ENCODE data around the gene HOXA11.

The HOXA11 gene

DNA sequence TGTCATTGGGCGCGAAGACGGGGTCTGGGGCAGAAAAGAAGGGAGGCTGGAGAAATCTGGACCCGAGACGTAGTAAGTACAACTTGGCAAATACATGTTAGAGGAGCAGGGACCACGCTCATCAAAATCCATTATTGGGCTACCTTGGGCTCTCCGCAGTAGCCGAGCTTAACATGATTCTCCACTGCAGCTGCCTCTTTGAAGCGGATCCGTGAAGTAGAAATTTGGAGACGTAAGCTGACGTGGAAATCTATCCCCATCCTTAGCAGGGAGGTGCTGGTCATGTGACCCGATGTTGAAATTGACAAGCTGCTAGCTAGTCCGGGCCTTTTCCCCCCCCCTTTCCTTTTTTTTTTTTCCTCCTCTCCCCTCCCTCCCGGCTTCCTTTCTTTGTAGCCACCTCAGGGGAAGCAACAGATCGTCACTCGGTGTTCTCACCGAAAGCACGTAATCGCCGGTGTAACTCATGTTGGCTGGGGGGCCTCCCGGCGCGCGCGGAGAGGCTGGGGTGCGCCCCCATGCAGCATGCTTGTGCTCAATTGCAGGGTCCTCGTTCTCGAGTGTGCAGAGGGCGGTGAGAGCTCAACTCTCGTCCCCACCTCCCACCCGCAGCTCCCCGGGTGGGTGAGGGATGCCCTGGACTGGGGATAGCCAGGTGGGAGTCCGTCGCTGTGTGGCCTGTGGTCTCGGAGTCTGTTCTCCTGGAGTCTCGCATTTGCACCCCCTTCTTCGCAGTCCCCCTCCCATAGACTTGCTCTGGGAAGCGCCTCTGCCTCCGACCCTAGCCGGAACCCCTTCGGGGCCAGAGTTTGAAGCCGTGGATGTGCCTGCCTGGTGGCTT is at the start of gene HOXA11:
Gene HOXA11, minus strand, starts transcription at position 220 of the 841 bp plus-strand sequence. Its CDS starts 88 bp downstream, at position 132.
- DNase-seq (ENCODE audit: low read depth): no peak

DNA sequence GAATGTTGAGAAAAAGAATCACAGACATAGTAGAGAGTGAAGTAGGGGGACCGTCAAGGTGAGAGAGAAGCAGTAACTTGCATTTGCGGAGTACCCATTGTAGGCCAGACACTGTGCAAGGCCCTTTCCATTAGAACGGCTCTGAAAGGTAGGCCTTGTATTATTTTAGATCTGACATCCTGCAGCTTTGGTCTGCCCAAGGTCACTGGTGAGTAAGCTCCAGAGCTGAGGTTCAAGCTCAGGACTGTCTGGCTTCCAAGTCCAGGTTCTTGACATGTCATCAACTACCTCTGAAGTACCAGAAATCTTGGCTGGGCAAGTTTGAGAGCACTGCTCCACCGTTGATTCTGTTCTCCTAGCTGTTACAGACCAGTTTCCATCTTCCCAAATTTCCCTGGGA is 44.4 kb upstream of the HOXA11 start:
- DNase-seq (ENCODE audit: low read depth): no peak

DNA sequence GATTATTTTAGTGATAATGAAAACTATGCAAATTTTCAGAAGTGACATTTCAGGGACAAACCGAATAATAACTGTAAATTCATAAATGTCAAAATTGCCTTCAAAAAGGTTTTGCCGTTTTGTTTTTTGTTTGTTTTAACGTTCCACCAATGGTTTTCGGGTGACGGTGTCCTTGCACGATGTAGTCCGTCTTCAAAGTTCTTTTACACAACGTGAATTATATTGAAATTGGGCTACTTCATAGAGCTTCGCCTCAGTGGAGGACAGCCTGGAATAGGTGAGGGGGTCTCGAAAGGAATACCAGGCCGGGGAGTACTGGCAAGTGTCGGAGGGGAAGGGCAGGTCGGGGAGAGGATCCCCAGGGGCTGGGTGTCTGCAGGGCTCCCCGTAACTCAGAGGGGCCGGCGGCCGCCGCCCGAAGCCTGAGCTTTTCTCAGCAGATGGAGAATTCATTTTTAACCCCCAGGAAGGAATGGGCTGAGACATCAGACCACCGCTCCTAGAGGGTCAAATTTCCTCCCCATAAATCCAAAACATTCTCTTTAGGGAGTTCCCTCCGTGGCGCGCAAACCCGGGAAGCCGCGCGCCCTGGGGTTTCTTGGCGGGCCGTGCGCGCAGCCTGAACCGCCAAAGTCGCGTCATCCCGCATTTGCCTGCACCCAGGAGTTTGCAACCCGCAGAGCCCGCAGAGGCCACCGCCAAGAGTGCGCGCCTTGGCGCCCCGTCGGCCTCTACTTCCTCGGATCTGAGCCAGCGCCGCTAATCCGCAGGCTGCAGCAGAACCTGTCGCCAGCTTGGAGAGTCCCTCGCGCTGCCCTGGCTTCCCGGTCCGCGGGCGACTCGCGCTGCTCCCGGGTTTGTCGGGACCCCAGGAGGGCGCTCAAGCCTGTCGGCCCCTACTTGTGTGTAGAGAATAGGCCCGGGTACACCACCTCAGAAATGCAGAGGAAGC is 40.2 kb upstream of the HOXA11 start:
- no peak for DNase-seq (ENCODE audit: low read depth)

GRCh38 chr7:27223941-27224575 is 39.0 kb upstream of the HOXA11 start:
- no peak for DNase-seq (ENCODE audit: low read depth)

DNA sequence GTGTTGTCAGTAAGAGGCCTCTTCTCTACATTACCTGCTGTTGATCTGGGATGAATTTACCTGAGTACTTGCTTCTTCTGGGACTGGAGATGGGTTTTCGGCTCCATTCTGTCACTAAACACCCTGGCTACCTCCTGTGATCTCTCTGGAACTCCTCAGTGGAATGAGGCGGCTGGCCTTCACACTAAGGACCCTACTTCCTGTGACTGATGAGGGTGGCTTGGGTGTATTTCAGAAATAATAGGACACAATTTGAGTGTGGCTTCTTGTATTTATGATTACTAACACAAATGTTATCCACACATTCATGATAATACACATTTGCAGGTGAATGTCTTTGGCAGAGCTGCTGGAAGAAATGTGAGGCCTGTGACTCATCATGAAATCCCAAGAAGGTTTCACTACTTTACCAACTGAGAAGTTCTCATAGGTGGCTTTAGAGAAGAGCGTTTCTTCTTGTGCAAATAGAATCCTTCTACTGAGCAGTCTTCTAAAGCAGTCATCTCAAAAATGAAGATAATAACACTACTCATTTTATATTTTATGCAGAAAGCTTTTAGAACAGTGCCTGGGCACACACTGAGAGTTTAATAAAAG is 36.3 kb upstream of the HOXA11 start:
- no peak for DNase-seq (ENCODE audit: low read depth)

GRCh38 chr7:27220440-27220955 is 35.5 kb upstream of the HOXA11 start:
- no peak for DNase-seq (ENCODE audit: low read depth)

DNA sequence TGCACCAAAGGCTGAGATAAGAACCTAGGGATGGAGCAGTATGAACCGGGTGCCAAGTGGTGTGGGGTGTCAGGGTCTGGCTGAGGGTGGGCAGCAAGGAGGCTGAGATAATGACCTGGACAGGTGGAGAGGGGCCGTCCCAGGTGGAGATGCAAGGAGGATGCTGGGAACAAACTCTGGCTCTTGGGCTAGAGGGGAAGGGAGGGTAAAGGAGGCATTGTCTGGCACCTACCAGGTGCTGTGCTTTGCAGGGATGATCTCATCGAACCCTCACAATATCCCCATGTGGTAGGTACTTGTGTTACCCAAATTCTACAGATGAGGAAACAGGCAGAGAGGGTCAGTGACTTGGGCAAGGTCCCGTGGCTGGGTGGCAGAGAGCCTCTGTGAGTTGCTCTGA is 34.8 kb upstream of the HOXA11 start:
- DNase-seq (ENCODE audit: low read depth): no peak

DNA sequence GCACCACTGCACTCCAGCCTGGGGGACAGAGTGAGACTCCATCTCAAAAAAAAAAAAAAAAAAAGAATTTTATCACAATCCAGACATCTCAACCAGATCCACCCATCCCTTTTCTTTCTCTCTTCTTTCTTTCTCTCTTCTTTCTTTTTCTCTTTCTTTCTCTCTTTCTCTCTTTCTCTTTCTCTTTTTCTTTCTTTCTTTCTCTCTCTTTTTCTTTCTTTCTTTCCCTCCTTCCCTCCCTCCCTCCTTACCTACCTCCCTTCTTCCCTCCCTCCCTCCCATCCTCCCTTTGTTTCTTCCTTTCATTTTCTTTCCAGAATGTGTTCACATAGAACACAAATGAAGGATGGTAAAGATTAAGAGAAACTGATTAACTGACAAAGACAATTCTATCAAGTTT is 32.9 kb upstream of the HOXA11 start:
- DNase-seq (ENCODE audit: low read depth): no peak

DNA sequence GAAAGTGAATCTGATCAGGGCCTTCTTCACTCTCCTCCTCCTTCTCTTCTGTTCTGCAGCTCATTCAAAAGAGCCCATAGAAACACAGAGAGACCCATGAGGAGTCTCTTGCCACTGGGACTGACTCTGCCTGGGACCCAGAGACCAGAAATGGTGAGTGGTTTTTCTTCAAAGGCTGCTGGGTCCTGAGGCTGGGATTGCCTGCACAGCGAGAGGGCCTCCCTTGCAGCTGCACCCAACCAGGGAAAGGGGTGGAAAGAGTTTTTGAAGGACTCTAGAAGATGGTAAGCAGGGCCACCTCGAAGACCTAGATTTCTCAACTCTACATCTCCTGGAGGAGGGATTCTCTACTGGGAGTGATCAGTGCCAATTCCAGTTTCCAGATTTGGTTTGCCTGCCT is 30.3 kb upstream of the HOXA11 start:
- no peak for DNase-seq (ENCODE audit: low read depth)

- DNase-seq (ENCODE audit: low read depth): no peak
Observed at GRCh38 chr7:27214239-27214950, 29.4 kb upstream of the HOXA11 start.

DNA sequence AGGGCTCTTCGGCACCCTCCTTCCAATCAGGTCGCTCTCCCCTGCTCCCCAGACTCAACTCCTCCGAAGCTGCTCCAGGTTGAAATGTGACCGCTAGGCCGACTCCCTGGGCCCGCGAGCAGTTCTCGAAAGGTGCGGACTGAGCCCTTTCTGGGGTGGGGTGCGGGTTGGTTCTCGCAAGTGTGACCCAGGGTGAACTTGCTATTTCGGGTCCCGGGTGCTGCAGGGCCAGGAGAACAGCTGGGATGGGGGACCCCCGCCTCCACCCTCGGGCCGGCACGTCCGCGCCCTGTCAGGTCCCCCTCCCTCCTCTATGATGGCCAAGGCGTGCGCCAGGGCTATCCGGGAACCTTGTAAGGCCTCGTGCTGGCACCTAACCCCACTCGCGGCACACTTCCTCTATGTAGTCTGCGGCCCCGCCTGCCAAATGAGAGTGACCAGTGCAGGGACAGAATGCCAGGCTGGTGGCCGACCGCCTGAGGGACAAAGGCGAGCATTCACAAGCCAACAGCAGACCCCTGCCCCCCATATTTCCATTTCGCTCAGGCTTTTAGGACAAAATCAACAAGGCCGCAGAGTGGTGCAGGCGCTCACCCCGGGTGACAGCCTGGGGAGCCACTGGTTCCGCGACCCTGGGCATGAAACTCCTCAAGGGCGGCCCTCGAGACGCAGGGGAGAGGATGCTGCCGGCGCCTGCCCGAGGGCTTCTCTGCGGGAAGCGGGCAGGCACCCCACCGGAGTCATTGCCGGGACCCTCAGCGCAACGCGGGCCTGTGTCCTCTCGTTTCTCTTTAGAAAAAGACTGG is 28.6 kb upstream of the HOXA11 start:
- no peak for DNase-seq (ENCODE audit: low read depth)

DNA sequence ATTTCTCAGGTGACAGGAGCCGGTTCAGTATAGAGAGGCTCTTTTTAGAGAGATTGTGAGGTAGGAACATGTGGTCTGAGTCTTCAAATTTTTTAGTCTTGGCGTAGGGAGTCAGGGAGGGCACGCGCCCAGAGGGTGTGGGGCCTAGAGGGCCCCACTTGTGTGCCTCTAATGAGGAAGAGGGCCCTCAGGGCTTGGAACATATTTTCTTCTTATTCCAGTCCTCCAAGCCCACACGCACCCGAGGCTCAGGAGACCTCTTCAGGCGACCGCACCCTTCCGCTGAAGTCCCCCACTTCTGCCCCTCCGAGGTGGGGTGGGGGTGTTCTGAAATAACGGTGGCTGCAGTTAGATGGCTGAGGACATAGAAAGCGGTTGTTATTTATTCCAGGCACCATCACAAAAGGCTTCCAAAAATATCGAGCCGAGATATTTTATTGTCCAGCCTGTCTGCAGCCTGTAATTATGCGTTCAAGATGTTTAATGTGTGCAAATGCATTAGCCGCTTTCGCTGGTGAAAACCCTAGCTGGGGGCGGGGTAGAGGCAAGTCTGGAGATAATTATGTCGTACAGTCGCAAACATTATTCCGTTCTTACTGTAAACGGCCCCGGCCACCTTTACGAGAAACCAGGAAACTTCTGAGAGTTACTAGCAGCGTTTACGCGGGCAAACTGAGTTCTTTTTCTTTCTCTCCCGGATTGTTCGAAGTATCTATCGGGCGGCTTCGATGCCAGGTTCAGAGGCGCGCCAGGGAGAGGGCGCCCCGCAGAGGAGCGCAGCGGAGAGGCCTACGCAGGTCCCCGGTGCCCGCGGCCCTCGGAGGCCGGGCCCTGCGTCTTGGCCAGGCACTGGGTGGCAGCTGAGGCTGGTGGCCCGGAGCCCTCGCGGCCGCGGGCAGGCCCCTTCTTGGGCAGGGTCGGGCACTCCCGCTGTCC is 27.7 kb upstream of the HOXA11 start:
- no peak for DNase-seq (ENCODE audit: low read depth)

GRCh38 chr7:27211764-27212204 is 26.8 kb upstream of the HOXA11 start:
- DNase-seq (ENCODE audit: low read depth): no peak

- DNase-seq (ENCODE audit: low read depth): no peak
Observed at GRCh38 chr7:27211084-27211446, 26.0 kb upstream of the HOXA11 start.

GRCh38 chr7:27210441-27211083 is 25.5 kb upstream of the HOXA11 start:
- DNase-seq (ENCODE audit: low read depth): no peak

DNA sequence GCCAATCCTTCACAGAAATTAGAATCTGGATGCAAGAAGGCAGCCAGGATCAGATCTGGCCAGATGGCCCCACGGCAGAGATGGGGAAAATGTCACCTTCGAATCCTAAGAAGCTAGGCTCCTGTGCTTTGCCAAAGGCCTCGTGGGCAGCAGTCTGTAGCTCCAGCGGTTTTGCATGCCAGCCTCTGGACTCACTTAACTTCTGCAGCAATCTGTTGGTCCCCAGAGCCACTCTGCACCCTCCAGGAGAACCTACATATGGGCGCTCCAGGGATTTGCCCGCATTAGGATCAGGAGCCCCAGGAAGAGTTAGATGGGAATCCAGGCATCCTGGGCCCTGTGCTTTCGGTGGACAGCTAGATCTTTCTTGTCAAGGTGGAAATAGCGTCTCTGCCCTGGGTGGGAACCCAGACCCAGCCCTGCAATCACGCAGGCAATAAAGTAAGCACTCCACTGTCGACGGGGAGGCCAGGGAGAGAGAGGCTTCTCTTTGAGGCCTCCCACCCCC is 25.0 kb upstream of the HOXA11 start:
- no peak for DNase-seq (ENCODE audit: low read depth)

- DNase-seq (ENCODE audit: low read depth): no peak
Observed at GRCh38 chr7:27208998-27209397, 24.0 kb upstream of the HOXA11 start.

- no peak for DNase-seq (ENCODE audit: low read depth)
Observed at GRCh38 chr7:27207348-27207985, 22.4 kb upstream of the HOXA11 start.
